NB4 (cell line): ENCODE data around the gene OXNAD1.

ENCODE experiments used
- DNase-seq: peaks from one replicate; pipeline ENCODE4 v3.0.0; 2010; ENCODE audit warnings: low read depth
- H3K4me3 ChIP-seq: one replicate; pipeline ENCODE4 v1.5.1; 2011; ENCODE audit warnings: mild to moderate bottlenecking, low read depth, low read length, moderate library complexity
- CTCF ChIP-seq: IDR thresholded peaks from one replicate; pipeline ENCODE4 v1.5.1; 2012; ENCODE audit warnings: low read depth, low read length
- MYC ChIP-seq: IDR thresholded peaks from 2 replicates; pipeline ENCODE4 v1.6.1; 2011; ENCODE audit warnings: low read depth, low read length
- POLR2A ChIP-seq: IDR thresholded peaks from 2 replicates; pipeline ENCODE4 v1.6.1; 2011; ENCODE audit warnings: mild to moderate bottlenecking; ENCODE audit not compliant: insufficient read length; ENCODE audit errors: extremely low read depth
- TF ChIP-seq, protein P1 (sequence below): IDR thresholded peaks from 2 replicates; pipeline ENCODE4 v1.6.1; 2011; ENCODE audit warnings: low read depth, low read length

Gene OXNAD1

GRCh38 chr3:16241225-16241624 lies 23.8 kb upstream of the OXNAD1 start:
- DNase-seq: no peak
- TF ChIP-seq CTCF (no peak), POLR2A (no peak), MYC (no peak)
- TF ChIP-seq, protein P1, sequence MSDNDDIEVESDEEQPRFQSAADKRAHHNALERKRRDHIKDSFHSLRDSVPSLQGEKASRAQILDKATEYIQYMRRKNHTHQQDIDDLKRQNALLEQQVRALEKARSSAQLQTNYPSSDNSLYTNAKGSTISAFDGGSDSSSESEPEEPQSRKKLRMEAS: no peak
- H3K4me3 ChIP-seq: no peak overlapping the region

DNA sequence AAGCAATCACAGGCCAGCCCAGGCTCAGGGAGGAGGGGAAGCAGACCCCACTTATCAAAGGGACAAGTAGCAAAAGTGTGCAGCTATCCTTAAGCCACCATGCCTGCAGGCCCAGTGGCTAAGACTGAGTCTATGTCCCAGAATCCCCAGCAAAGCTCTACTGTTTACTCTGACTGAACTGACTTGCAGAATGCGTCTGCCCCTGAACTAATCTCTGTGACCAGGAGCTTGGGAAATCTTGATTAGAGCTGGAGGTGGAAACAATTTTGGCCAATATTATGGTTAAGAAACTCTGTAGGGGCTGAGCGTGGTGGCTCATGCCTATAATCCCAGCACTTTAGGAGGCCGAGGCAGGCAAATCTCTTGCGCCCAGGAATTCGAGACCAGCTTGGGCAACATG lies 22.8 kb upstream of the OXNAD1 start:
- TF ChIP-seq, protein P1: no peak
- TF ChIP-seq CTCF: no peak
- no peak for TF ChIP-seq MYC
- TF ChIP-seq POLR2A: no peak
- no peak overlapping the region for H3K4me3 ChIP-seq
- no peak for DNase-seq

- no peak for DNase-seq
- no peak overlapping the region for H3K4me3 ChIP-seq
- no peak for TF ChIP-seq MYC
- TF ChIP-seq POLR2A: no peak
- no peak for TF ChIP-seq CTCF
- TF ChIP-seq, protein P1: no peak
Observed at GRCh38 chr3:16243706-16244490, 21.1 kb upstream of the OXNAD1 start.

- H3K4me3 ChIP-seq: no peak overlapping the region
- DNase-seq: no peak
- TF ChIP-seq POLR2A: no peak
- TF ChIP-seq CTCF: no peak
- TF ChIP-seq MYC: no peak
- TF ChIP-seq, protein P1: no peak
Observed at GRCh38 chr3:16245609-16246008, 19.4 kb upstream of the OXNAD1 start.

DNA sequence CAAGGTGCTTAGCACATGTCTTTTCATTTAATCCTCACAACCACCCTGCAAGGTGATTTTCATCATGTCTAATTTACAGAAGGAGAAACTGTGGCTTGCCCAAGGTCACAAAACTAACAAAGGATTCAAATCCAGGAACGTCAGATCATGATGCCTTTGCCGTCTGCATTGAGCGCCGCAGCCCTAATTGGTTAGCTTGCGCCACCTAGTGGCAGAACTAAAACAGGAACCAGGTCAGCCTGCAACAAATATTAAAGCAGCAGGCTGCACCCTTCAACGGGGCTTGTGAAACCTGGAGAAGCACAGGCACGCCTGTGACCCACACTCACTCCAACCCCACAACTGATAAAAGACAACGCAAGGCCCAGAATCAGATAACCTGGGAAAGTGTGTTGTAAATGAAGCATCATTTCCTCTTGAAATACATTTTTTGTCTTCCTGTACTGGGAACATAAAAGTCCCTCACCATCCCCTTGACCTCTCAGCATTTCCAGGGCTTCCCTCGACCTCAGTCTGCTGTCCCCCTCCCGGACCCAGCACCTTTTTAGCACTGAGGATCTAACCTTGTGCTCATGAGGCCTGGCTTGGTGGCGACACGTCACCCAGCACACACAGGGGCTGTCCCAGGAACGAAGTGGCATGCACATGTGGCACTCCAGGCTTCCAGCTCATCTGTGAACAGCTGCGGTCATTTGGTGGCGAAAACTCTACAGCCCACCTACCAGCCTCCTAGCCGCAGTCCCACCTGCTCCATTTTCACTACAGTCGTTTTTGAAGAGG lies 17.5 kb upstream of the OXNAD1 start:
- TF ChIP-seq POLR2A (no peak), CTCF (peak; percentile 73), MYC (peak; percentile 72)
- TF ChIP-seq, protein P1: peak; percentile 55; the same call in 1 of the 2 replicates
- H3K4me3 ChIP-seq: no peak overlapping the region
- DNase-seq: peak; percentile 83
